GM10266 (cell line): ENCODE data around the gene RRP8.

Source experiments
- DNase-seq: peaks from one replicate; pipeline ENCODE4 v3.0.0; 2012; ENCODE audit errors: extremely low spot score
- TF ChIP-seq, protein P1 (sequence below): IDR thresholded peaks from 2 replicates; pipeline ENCODE4 v1.5.1; 2012; ENCODE audit warnings: mild to moderate bottlenecking, low read depth; ENCODE audit not compliant: control insufficient read depth, insufficient read depth; ENCODE audit errors: missing control alignments

Gene RRP8

DNA sequence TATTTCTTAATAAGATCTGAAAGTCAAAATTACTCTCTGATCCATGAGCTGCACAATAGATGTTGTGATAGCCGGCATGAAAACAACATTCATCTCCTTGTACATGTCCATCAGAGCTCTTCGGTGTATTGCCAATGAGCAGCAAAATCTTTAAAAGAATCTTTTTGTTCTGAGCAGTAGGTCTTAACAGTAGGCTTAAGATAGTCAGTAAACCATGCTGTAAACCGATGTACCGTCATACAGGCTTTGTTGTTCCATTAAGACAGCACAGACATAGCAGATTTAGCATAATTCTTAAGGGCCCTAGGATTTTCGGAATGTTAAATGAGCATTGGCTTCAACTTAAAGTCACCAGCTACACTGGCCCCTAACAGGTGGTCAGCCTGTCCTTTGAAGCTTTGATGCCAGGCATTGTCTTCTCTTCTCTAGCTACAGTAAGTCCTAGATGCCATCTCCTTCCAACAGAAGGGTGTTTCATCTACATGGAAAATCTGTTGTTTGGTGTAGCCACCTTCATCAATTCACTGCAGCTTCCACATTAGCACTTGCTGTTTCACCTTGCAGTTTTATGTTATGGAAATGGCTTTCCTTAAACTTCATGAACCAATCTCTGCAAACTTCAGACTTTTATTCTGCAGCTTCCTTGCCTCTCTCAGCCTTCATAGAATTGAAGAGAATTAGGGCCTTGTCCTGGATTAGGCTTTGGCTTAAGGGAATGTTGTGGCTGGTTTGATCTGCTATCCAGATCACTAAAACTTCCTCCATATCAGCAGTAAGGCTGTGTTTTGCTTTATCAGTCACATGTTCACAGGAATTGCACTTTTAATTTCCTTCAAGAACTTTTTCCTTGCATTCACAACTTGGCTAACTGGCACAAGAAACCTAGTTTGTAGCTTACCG is 28.4 kb downstream of the RRP8 start:
- TF ChIP-seq, protein P1, sequence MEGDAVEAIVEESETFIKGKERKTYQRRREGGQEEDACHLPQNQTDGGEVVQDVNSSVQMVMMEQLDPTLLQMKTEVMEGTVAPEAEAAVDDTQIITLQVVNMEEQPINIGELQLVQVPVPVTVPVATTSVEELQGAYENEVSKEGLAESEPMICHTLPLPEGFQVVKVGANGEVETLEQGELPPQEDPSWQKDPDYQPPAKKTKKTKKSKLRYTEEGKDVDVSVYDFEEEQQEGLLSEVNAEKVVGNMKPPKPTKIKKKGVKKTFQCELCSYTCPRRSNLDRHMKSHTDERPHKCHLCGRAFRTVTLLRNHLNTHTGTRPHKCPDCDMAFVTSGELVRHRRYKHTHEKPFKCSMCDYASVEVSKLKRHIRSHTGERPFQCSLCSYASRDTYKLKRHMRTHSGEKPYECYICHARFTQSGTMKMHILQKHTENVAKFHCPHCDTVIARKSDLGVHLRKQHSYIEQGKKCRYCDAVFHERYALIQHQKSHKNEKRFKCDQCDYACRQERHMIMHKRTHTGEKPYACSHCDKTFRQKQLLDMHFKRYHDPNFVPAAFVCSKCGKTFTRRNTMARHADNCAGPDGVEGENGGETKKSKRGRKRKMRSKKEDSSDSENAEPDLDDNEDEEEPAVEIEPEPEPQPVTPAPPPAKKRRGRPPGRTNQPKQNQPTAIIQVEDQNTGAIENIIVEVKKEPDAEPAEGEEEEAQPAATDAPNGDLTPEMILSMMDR, result no peak
- no peak for DNase-seq

DNA sequence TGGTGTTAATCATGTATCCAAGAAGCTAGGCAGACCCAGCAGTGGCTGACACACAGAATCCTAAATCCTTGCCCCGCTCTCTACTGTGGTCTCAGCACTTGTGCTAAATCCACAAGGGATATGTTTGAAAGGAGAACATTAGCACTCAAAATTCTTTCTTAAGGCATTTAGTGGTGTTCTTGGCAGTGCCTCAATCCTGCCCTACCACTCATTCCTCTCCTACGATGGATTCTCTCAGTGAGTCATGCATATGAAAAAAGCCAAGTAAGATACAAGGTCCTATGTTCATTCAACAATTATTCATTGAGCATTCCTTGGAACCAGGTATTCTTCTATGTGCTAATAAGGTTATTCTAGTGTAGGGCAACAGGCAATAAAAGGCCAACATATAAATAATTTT is 31.2 kb downstream of the RRP8 start:
- TF ChIP-seq, protein P1, result no peak
- no peak for DNase-seq

GRCh38 chr11:6571434-6572008 is 31.9 kb downstream of the RRP8 start:
- TF ChIP-seq, protein P1, result no peak

GRCh38 chr11:6570691-6571427 is 32.6 kb downstream of the RRP8 start:
- TF ChIP-seq, protein P1, result no peak
- peak; percentile 5 for DNase-seq

More at GRCh38 chr11:6571434-6572008, 31.9 kb downstream of the RRP8 start:
- DNase-seq, result peak; percentile 14

DNA sequence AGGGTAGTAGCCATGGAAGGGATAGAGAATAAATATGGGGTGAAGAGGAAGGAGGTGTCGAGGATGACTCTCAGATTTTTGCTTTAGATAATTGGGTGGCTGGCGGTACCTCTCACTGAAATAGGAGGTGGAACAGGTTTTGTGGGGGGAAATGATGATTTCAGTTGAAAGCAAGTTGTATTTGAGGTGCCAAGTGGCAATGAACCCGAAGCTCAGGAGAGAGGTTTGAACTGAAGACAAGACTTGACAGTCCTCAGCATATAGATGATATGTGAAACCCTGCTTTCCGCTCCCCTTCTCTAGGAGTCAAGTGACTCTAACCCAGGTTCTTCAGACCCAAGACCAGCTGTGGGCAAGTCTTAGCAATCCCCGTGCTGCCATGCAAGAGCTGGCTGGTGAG is 33.7 kb downstream of the RRP8 start:
- TF ChIP-seq, protein P1, result no peak
- peak; percentile 8 for DNase-seq

- peak; percentile 12 for DNase-seq
Measured at GRCh38 chr11:6568191-6568918, 35.1 kb downstream of the RRP8 start.

More at GRCh38 chr11:6568191-6568918, 35.1 kb downstream of the RRP8 start:
- TF ChIP-seq, protein P1, result no peak
